ENCODE measurements around the gene FARS2. TPM values are rescaled to one million over a fixed set of nuclear protein-coding genes. Genes with fewer than 3 reads are reported as not detected.

The FARS2 gene
- total and polyA plus RNA-seq, 11 donors, result 11.4 to 24.6 (median 20.5) TPM

GRCh38 chr6:5459346-5459745, 198.0 kb downstream of the FARS2 start:
- H3K4me3 ChIP-seq, result no peak overlapping the region
- DNase-seq, result no peak
- peaks cover 0 to 9% (median 0%) of the 10 kb centered on the region in 12 donors for H3K4me1 ChIP-seq
- H3K27me3 ChIP-seq, result no peaks in the 10 kb centered on the region
- ATAC-seq, result no peak
- WGBS, 4 donors, result 87 to 94% (median 93%) methylated on average over 5 of the region's 5 CpGs
- peaks cover 0 to 9% (median 0%) of the 10 kb centered on the region in 12 donors for H3K9me3 ChIP-seq
- no peak for TF ChIP-seq POLR2A (IDR thresholded peaks at IDR 0.05)
- H3K36me3 ChIP-seq, result no peaks in the 10 kb centered on the region
- no peak overlapping the region for H3K27ac ChIP-seq
- intact Hi-C loops (cut with DNase I), result no loop called here

GRCh38 chr6:5461365-5461764, 200.1 kb downstream of the FARS2 start:
- ATAC-seq, result no peak
- 97 to 99% (median 98%) methylated on average over 2 of the region's 2 CpGs for WGBS, 4 donors

DNA sequence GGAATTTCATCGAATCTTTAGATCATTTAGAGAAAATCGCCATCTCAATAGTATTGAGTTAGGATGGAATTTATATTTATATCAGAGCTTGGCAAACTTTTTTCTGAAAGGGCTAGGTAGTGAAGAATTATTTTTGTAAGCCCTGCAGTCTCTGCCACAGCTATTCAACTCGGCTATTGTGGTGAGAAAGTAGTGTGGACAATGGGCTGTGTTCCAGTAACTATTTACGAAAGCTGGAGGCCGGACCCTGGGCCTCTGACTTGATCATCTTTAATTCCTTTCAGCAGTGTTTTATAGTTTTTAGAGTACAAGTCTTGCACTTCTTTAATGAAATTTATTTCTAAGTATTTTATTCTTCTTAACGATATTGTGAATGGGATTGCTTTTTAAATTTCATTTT, 201.5 kb downstream of the FARS2 start:
- Histone ChIP-seq H3K36me3 (no peaks in the 10 kb centered on the region), H3K9me3 (peaks cover 0 to 9% (median 0%) of the 10 kb centered on the region in 12 donors), H3K4me3 (no peak overlapping the region), H3K4me1 (peaks cover 0 to 10% (median 0%) of the 10 kb centered on the region in 12 donors), H3K27me3 (no peaks in the 10 kb centered on the region), H3K27ac (no peak overlapping the region)
- no peak for TF ChIP-seq POLR2A (IDR thresholded peaks at IDR 0.05)
- TF ChIP-seq, protein P1, sequence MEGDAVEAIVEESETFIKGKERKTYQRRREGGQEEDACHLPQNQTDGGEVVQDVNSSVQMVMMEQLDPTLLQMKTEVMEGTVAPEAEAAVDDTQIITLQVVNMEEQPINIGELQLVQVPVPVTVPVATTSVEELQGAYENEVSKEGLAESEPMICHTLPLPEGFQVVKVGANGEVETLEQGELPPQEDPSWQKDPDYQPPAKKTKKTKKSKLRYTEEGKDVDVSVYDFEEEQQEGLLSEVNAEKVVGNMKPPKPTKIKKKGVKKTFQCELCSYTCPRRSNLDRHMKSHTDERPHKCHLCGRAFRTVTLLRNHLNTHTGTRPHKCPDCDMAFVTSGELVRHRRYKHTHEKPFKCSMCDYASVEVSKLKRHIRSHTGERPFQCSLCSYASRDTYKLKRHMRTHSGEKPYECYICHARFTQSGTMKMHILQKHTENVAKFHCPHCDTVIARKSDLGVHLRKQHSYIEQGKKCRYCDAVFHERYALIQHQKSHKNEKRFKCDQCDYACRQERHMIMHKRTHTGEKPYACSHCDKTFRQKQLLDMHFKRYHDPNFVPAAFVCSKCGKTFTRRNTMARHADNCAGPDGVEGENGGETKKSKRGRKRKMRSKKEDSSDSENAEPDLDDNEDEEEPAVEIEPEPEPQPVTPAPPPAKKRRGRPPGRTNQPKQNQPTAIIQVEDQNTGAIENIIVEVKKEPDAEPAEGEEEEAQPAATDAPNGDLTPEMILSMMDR (IDR thresholded peaks at IDR 0.05), result no peak
- DNase-seq (no peak), ATAC-seq (no peak)
- WGBS, 4 donors, result 82 to 86% (median 85%) methylated on average over 6 of the region's 6 CpGs
- intact Hi-C loops (cut with DNase I), result loop anchor here in 3 of 10 donors (10.0 kb wide), 3 partner anchors 202 to 532 kb away; no protein-coding TSS in a partner anchor

More at GRCh38 chr6:5461365-5461764, 200.1 kb downstream of the FARS2 start:
- no peak overlapping the region for H3K4me3 ChIP-seq
- H3K4me1 ChIP-seq, result peaks cover 0 to 10% (median 0%) of the 10 kb centered on the region in 12 donors
- H3K27ac ChIP-seq, result no peak overlapping the region
- peaks cover 0 to 9% (median 0%) of the 10 kb centered on the region in 12 donors for H3K9me3 ChIP-seq
- H3K36me3 ChIP-seq, result no peaks in the 10 kb centered on the region
- DNase-seq, result no peak
- intact Hi-C loops (cut with DNase I), result loop anchor here in 3 of 10 donors (10.0 kb wide), 3 partner anchors 203 to 533 kb away; no protein-coding TSS in a partner anchor
- H3K27me3 ChIP-seq, result no peaks in the 10 kb centered on the region
- TF ChIP-seq, protein P1 (IDR thresholded peaks at IDR 0.05), result no peak

- DNase-seq, result no peak
- Histone ChIP-seq H3K9me3 (peaks cover 0 to 9% (median 0%) of the 10 kb centered on the region in 12 donors), H3K4me1 (peaks cover 0 to 7% (median 0%) of the 10 kb centered on the region in 12 donors), H3K27me3 (no peaks in the 10 kb centered on the region), H3K27ac (no peak overlapping the region), H3K36me3 (no peaks in the 10 kb centered on the region), H3K4me3 (no peak overlapping the region)
- TF ChIP-seq, protein P1 (IDR thresholded peaks at IDR 0.05), result no peak
- TF ChIP-seq POLR2A (IDR thresholded peaks at IDR 0.05), result no peak
- intact Hi-C loops (cut with DNase I), result loop anchor here in 3 of 10 donors (10.0 kb wide), 3 partner anchors 201 to 531 kb away; no protein-coding TSS in a partner anchor
- no peak for ATAC-seq
- 80 to 96% (median 92%) methylated on average over 3 of the region's 3 CpGs for WGBS, 4 donors
Observed at GRCh38 chr6:5463690-5464089, 202.4 kb downstream of the FARS2 start.
